WTC11 (cell line): ENCODE results near the gene RELL1. TPM values are rescaled to one million over a fixed set of nuclear protein-coding genes. Genes with fewer than 3 reads are reported as not detected.

Source experiments
- ATAC-seq: fragments of 200-7000 bp; cut with Tn5 transposase; 2 replicates; pipeline ENCODE4 v1.10.0; 2021; ENCODE audit warnings: mild to moderate bottlenecking, moderate library complexity
- CTCF ChIA-PET: fragments of 300-600 bp; sonication (Branson Sonifier 250); formaldehyde crosslinking; loops from one replicate; lab custom pipeline; 2021; ENCODE audit warnings: antibody characterized with exemption; lab: Charles Lee
- POLR2A ChIA-PET: fragments of 350-600 bp; sonication (Branson Sonifier 250); formaldehyde crosslinking; loops from one replicate; lab custom pipeline; 2021; ENCODE audit warnings: antibody characterized with exemption; lab: Charles Lee
- DNase-seq: peaks from one replicate; pipeline ENCODE4 v3.0.0; 2021; ENCODE audit warnings: low spot score
- H3K27ac Mint-ChIP-seq: 2 replicates; pipeline ENCODE4 v1.8.0; 2021; ENCODE audit warnings: mixed read lengths
- H3K27me3 Mint-ChIP-seq: 2 replicates; pipeline ENCODE4 v1.8.0; 2021; ENCODE audit warnings: low read depth, mild to moderate bottlenecking, moderate library complexity, mixed read lengths
- H3K36me3 Mint-ChIP-seq: 2 replicates; pipeline ENCODE4 v1.8.0; 2021; ENCODE audit warnings: mixed read lengths
- H3K4me1 Mint-ChIP-seq: 2 replicates; pipeline ENCODE4 v1.8.0; 2022; ENCODE audit warnings: mixed read lengths
- H3K4me3 Mint-ChIP-seq: 2 replicates; pipeline ENCODE4 v1.8.0; 2021; ENCODE audit warnings: mild to moderate bottlenecking, moderate library complexity, mixed read lengths
- H3K9me3 Mint-ChIP-seq: 2 replicates; pipeline ENCODE4 v1.8.0; 2021; ENCODE audit warnings: mixed read lengths
- CBFB ChIP-seq: sonication (generic); formaldehyde crosslinking; IDR thresholded peaks from 2 replicates; pipeline ENCODE4 v1.8.1; 2022; ENCODE audit warnings: mild to moderate bottlenecking, low read depth, missing genetic modification reagents
- CREM ChIP-seq: sonication (generic); formaldehyde crosslinking; IDR thresholded peaks from 2 replicates; pipeline ENCODE4 v1.8.1; 2022; ENCODE audit warnings: mild to moderate bottlenecking, missing genetic modification reagents, moderate library complexity
- EMX1 ChIP-seq: fragments of 250-450 bp; sonication (Bioruptor Pico); IDR thresholded peaks from 2 replicates; pipeline ENCODE4 v1.8.0; 2021; ENCODE audit warnings: mild to moderate bottlenecking
- ETV6 ChIP-seq: sonication (generic); formaldehyde crosslinking; IDR thresholded peaks from 2 replicates; pipeline ENCODE4 v1.8.1; 2022; ENCODE audit warnings: mild to moderate bottlenecking, missing genetic modification reagents
- GABPB1 ChIP-seq: sonication (generic); formaldehyde crosslinking; IDR thresholded peaks from 2 replicates; pipeline ENCODE4 v1.8.1; 2023; ENCODE audit warnings: mild to moderate bottlenecking, missing genetic modification reagents
- HMGA2 ChIP-seq: fragments of 250-450 bp; sonication (Bioruptor Pico); IDR thresholded peaks from 2 replicates; pipeline ENCODE4 v1.4.0; 2021; ENCODE audit warnings: mild to moderate bottlenecking, moderate library complexity
- JAZF1 ChIP-seq: fragments of 250-450 bp; sonication (Bioruptor Pico); IDR thresholded peaks from 2 replicates; pipeline ENCODE4 v1.9.0; 2021; ENCODE audit warnings: moderate library complexity, mild to moderate bottlenecking, inconsistent platforms
- NR3C1 ChIP-seq: sonication (generic); formaldehyde crosslinking; conservative IDR thresholded peaks from 2 replicates; pipeline ENCODE4 v1.8.1; 2023; ENCODE audit warnings: low read depth, mild to moderate bottlenecking, missing genetic modification reagents
- RORB ChIP-seq: fragments of 250-450 bp; sonication (Bioruptor Pico); IDR thresholded peaks from 2 replicates; pipeline ENCODE4 v1.9.0; 2021; ENCODE audit warnings: mild to moderate bottlenecking
- SMAD3 ChIP-seq: sonication (generic); formaldehyde crosslinking; IDR thresholded peaks from 2 replicates; pipeline ENCODE4 v1.8.0; 2022; ENCODE audit warnings: missing genetic modification reagents, mild to moderate bottlenecking, borderline replicate concordance
- SMAD4 ChIP-seq: sonication (generic); formaldehyde crosslinking; IDR thresholded peaks from 2 replicates; pipeline ENCODE4 v1.8.0; 2022; ENCODE audit warnings: mild to moderate bottlenecking, missing genetic modification reagents
- SOX15 ChIP-seq: fragments of 250-450 bp; sonication (Bioruptor Pico); IDR thresholded peaks from 2 replicates; pipeline ENCODE4 v1.9.0; 2021; ENCODE audit warnings: mild to moderate bottlenecking
- TEAD1 ChIP-seq: sonication (generic); formaldehyde crosslinking; IDR thresholded peaks from 2 replicates; pipeline ENCODE4 v1.8.0; 2022; ENCODE audit warnings: mild to moderate bottlenecking, missing genetic modification reagents
- ZBTB21 ChIP-seq: sonication (generic); formaldehyde crosslinking; IDR thresholded peaks from 2 replicates; pipeline ENCODE4 v1.8.1; 2023; ENCODE audit warnings: mild to moderate bottlenecking, missing genetic modification reagents, borderline replicate concordance
- ZNF138 ChIP-seq: sonication (generic); formaldehyde crosslinking; conservative IDR thresholded peaks from 2 replicates; pipeline ENCODE4 v1.8.1; 2022; ENCODE audit warnings: mild to moderate bottlenecking, moderate library complexity, missing genetic modification reagents
- total RNA-seq: library from RNA; stranded (reverse); gene quantifications from 3 replicates; pipeline ENCODE4 v1.2.3, GENCODE V29; 2021
- TF ChIP-seq, protein P1 (sequence below): sonication (generic); formaldehyde crosslinking; IDR thresholded peaks from 2 replicates; pipeline ENCODE4 v1.8.1; 2022; ENCODE audit warnings: low read depth, missing genetic modification reagents, borderline replicate concordance
- TF ChIP-seq, protein P2 (sequence below): fragments of 250-450 bp; sonication (Bioruptor Pico); IDR thresholded peaks from 2 replicates; pipeline ENCODE4 v2.1.2; 2022; ENCODE audit warnings: mild to moderate bottlenecking, moderate library complexity
- TF ChIP-seq, protein P3 (sequence below): sonication (generic); formaldehyde crosslinking; IDR thresholded peaks from 2 replicates; pipeline ENCODE4 v1.8.0; 2022; ENCODE audit warnings: mild to moderate bottlenecking, missing genetic modification reagents
- TF ChIP-seq, protein P4 (sequence below): fragments of 250-450 bp; sonication (Bioruptor Pico); IDR thresholded peaks from 2 replicates; pipeline ENCODE4 v1.9.0; 2021; ENCODE audit warnings: mild to moderate bottlenecking
- TF ChIP-seq, protein P5 (sequence below): sonication (generic); formaldehyde crosslinking; IDR thresholded peaks from 2 replicates; pipeline ENCODE4 v1.8.0; 2022; ENCODE audit warnings: mild to moderate bottlenecking, missing genetic modification reagents
- TF ChIP-seq, protein P6 (sequence below): sonication (generic); formaldehyde crosslinking; IDR thresholded peaks from 2 replicates; pipeline ENCODE4 v1.8.1; 2023; ENCODE audit warnings: mild to moderate bottlenecking, missing genetic modification reagents, moderate library complexity

The RELL1 gene
- total RNA-seq, 1 experiment from 2014 or later: 14.4 TPM

DNA sequence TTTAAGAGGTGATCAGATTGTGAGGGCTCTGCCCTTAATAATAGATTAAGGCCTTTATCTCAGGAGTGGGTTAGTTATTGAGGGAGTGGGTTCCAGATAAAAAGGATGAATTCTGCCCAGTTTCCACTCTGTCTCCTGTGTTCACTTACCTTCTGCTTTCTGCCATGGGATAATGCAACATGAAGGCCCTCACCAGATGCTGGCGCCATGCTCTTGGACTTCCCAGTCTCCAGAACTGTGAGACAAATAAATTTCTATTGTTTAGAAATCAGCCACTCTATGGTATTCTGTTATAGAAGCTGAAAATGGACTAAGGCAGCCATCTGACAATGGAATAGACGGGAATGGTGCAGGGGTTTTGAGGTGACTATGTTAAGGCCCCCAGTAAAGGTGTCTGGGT, 6.9 kb upstream of the RELL1 start (continued):
- TF ChIP-seq, protein P1, sequence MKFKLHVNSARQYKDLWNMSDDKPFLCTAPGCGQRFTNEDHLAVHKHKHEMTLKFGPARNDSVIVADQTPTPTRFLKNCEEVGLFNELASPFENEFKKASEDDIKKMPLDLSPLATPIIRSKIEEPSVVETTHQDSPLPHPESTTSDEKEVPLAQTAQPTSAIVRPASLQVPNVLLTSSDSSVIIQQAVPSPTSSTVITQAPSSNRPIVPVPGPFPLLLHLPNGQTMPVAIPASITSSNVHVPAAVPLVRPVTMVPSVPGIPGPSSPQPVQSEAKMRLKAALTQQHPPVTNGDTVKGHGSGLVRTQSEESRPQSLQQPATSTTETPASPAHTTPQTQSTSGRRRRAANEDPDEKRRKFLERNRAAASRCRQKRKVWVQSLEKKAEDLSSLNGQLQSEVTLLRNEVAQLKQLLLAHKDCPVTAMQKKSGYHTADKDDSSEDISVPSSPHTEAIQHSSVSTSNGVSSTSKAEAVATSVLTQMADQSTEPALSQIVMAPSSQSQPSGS: no peak
- TF ChIP-seq ZNF138: no peak
- TF ChIP-seq RORB: no peak
- TF ChIP-seq SMAD3: no peak
- TF ChIP-seq, protein P2, sequence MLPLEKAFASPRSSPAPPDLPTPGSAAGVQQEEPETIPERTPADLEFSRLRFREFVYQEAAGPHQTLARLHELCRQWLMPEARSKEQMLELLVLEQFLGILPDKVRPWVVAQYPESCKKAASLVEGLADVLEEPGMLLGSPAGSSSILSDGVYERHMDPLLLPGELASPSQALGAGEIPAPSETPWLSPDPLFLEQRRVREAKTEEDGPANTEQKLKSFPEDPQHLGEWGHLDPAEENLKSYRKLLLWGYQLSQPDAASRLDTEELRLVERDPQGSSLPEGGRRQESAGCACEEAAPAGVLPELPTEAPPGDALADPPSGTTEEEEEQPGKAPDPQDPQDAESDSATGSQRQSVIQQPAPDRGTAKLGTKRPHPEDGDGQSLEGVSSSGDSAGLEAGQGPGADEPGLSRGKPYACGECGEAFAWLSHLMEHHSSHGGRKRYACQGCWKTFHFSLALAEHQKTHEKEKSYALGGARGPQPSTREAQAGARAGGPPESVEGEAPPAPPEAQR (CRISPR knock-in tag): no peak
- TF ChIP-seq NR3C1 (CRISPR knock-in tag): no peak
- TF ChIP-seq ZBTB21 (CRISPR knock-in tag): no peak

DNA sequence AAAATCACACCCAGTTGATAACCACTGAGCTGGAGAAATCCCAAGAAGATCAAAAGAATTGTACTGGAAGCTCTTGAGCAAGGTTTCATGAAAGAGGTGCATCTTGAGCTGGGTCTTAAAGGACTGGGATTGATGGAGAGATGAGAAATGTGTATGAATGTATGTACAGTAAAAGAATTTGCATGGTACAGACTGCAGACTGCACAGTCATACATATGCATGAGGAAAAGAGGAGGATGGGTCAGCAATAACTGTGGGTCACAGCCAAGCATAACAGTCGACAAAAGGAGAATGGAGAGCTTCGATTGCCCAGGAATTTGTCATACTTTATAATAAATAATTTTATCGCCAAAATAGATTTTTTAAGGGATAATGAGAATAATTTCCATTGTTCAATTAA, 4.8 kb upstream of the RELL1 start:
- Mint-ChIP-seq H3K4me3 (no peak overlapping the region), H3K9me3 (peaks cover 22% of the 10 kb centered on the region), H3K36me3 (peaks cover 3% of the 10 kb centered on the region; the same call in 1 of the 2 replicates), H3K4me1 (peaks cover 23% of the 10 kb centered on the region), H3K27me3 (peaks cover 14% of the 10 kb centered on the region), H3K27ac (no peak overlapping the region)
- no peak for DNase-seq
- ATAC-seq: no peak
- ChIA-PET CTCF (no interaction called here), POLR2A (no interaction called here)
- TF ChIP-seq ETV6 (CRISPR knock-in tag) (no peak), SMAD3 (no peak), SMAD4 (CRISPR knock-in tag) (no peak), GABPB1 (CRISPR knock-in tag) (no peak), HMGA2 (no peak), EMX1 (CRISPR knock-in tag) (no peak), CBFB (CRISPR knock-in tag) (no peak), SOX15 (no peak), TEAD1 (CRISPR knock-in tag) (no peak)
- TF ChIP-seq, protein P3, sequence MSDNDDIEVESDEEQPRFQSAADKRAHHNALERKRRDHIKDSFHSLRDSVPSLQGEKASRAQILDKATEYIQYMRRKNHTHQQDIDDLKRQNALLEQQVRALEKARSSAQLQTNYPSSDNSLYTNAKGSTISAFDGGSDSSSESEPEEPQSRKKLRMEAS (CRISPR knock-in tag): no peak
- TF ChIP-seq, protein P4, sequence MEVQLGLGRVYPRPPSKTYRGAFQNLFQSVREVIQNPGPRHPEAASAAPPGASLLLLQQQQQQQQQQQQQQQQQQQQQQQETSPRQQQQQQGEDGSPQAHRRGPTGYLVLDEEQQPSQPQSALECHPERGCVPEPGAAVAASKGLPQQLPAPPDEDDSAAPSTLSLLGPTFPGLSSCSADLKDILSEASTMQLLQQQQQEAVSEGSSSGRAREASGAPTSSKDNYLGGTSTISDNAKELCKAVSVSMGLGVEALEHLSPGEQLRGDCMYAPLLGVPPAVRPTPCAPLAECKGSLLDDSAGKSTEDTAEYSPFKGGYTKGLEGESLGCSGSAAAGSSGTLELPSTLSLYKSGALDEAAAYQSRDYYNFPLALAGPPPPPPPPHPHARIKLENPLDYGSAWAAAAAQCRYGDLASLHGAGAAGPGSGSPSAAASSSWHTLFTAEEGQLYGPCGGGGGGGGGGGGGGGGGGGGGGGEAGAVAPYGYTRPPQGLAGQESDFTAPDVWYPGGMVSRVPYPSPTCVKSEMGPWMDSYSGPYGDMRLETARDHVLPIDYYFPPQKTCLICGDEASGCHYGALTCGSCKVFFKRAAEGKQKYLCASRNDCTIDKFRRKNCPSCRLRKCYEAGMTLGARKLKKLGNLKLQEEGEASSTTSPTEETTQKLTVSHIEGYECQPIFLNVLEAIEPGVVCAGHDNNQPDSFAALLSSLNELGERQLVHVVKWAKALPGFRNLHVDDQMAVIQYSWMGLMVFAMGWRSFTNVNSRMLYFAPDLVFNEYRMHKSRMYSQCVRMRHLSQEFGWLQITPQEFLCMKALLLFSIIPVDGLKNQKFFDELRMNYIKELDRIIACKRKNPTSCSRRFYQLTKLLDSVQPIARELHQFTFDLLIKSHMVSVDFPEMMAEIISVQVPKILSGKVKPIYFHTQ (CRISPR knock-in tag): no peak

DNA sequence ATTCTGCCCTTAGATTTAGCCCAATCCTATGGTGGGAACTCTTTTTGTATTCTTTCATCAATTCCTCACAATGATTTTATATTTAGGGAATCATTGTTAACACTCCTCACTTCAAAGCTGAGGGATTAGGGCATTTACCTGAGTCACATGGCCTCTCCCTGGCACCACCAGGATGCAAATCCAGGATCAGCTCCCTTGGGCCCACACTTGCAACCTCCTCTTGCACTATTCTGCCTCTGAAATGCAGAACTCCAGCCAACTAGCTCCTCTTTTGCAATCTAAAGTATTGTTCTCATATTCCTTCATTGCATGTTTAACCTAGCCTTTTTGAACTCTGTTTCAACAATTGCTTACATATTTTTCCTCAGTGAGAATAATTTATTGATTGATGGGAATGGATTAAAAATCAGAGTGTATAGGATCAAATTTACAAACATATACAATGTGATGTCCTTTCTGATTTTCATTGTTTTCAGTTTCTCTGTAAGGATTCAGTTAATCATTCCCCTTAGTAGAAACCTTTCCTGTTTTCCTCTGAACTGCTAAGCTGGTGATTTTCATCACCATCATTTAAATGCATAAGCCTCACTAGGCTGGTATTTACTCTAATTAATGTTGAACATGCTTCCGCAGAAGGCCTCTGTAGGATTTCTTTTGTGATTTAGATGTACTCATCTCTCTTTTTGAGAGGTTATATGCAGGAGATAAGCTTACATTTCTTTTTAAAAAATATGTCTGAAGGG, 3.3 kb upstream of the RELL1 start:
- peaks cover 23% of the 10 kb centered on the region for H3K27me3 Mint-ChIP-seq
- H3K4me3 Mint-ChIP-seq: no peak overlapping the region
- H3K4me1 Mint-ChIP-seq: peaks cover 32% of the 10 kb centered on the region
- H3K36me3 Mint-ChIP-seq: peaks cover 3% of the 10 kb centered on the region; the same call in 1 of the 2 replicates
- peak overlapping the region; percentile 13; the same call in 1 of the 2 replicates for H3K27ac Mint-ChIP-seq
- POLR2A ChIA-PET: no interaction called here
- ATAC-seq (no peak), DNase-seq (no peak)
- H3K9me3 Mint-ChIP-seq: peaks cover 22% of the 10 kb centered on the region
- TF ChIP-seq ETV6 (CRISPR knock-in tag) (no peak), CREM (CRISPR knock-in tag) (no peak), JAZF1 (CRISPR knock-in tag) (no peak)
- TF ChIP-seq, protein P2 (CRISPR knock-in tag): no peak
- TF ChIP-seq, protein P5, sequence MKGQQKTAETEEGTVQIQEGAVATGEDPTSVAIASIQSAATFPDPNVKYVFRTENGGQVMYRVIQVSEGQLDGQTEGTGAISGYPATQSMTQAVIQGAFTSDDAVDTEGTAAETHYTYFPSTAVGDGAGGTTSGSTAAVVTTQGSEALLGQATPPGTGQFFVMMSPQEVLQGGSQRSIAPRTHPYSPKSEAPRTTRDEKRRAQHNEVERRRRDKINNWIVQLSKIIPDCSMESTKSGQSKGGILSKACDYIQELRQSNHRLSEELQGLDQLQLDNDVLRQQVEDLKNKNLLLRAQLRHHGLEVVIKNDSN (CRISPR knock-in tag): 0 out of 2 replicates have a peak, but pooled peaks have one; percentile 25
- TF ChIP-seq, protein P6, sequence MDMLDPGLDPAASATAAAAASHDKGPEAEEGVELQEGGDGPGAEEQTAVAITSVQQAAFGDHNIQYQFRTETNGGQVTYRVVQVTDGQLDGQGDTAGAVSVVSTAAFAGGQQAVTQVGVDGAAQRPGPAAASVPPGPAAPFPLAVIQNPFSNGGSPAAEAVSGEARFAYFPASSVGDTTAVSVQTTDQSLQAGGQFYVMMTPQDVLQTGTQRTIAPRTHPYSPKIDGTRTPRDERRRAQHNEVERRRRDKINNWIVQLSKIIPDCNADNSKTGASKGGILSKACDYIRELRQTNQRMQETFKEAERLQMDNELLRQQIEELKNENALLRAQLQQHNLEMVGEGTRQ (CRISPR knock-in tag): peak; percentile 68
- TF ChIP-seq, protein P3 (CRISPR knock-in tag): no peak
- CTCF ChIA-PET: interaction anchor here (1.5 kb wide), 1 partner anchor 87 kb away, joined by 5 read pairs; no protein-coding TSS in a partner anchor
